Fibroblast of lung (primary cell): ENCODE measurements around the gene SH3PXD2A. TPM values are rescaled to one million over a fixed set of nuclear protein-coding genes. Genes with fewer than 3 reads are reported as not detected.

Source experiments
- DNase-seq, 2 donors: peaks; one replicate each; pipeline versions ENCODE4 v3.0.0 to v3.0.0-alpha.2; 2010; ENCODE audit warnings: low read depth in 2 of 2
- H2AFZ ChIP-seq: 2 replicates; pipeline ENCODE4 v1.5.1; 2012; ENCODE audit warnings: low read length, control low read depth, inconsistent platforms
- H3K27ac ChIP-seq: 2 replicates; pipeline ENCODE4 v1.5.1; 2011; ENCODE audit warnings: low read length, control low read depth; ENCODE audit not compliant: insufficient read depth
- H3K27me3 ChIP-seq: 2 replicates; pipeline ENCODE4 v1.5.1; 2011; ENCODE audit warnings: mild to moderate bottlenecking, low read length; ENCODE audit not compliant: control insufficient read depth, insufficient read depth
- H3K36me3 ChIP-seq: 2 replicates; pipeline ENCODE4 v1.5.1; 2011; ENCODE audit warnings: low read length; ENCODE audit not compliant: control insufficient read depth, insufficient read depth
- H3K4me1 ChIP-seq: 2 replicates; pipeline ENCODE4 v1.5.1; 2011; ENCODE audit warnings: low read length; ENCODE audit not compliant: control insufficient read depth, insufficient read depth; ENCODE audit errors: extremely low read depth
- H3K4me2 ChIP-seq: 2 replicates; pipeline ENCODE4 v1.5.1; 2011; ENCODE audit warnings: low read length, control low read depth; ENCODE audit not compliant: insufficient read depth; ENCODE audit errors: extremely low read depth
- H3K4me3 ChIP-seq, 4 experiments: fragments of 200-600 bp in 1 of 4; sonication (generic) in 1 of 4; replicated peaks in 1 of 4; 2 replicates each; pipeline ENCODE4 v1.5.1; 2011 to 2016; ENCODE audit warnings: low read length in 4 of 4, low read depth in 3 of 4, mild to moderate bottlenecking in 3 of 4, control low read depth in 2 of 4, inconsistent platforms in 1 of 4, mixed read lengths in 1 of 4; ENCODE audit not compliant: insufficient read depth in 1 of 4; ENCODE audit errors: control extremely low read depth in 1 of 4
- H3K79me2 ChIP-seq: 2 replicates; pipeline ENCODE4 v1.5.1; 2012; ENCODE audit warnings: mild to moderate bottlenecking, low read length, inconsistent platforms; ENCODE audit not compliant: control insufficient read depth, insufficient read depth
- H3K9ac ChIP-seq: 2 replicates; pipeline ENCODE4 v1.5.1; 2011; ENCODE audit warnings: mild to moderate bottlenecking, low read length, control low read depth; ENCODE audit not compliant: insufficient read depth
- H3K9me3 ChIP-seq: 2 replicates; pipeline ENCODE4 v1.5.1; 2012; ENCODE audit warnings: low read depth, low read length; ENCODE audit not compliant: control insufficient read depth, insufficient read depth
- H4K20me1 ChIP-seq: 2 replicates; pipeline ENCODE4 v1.5.1; 2011; ENCODE audit warnings: low read length; ENCODE audit not compliant: control insufficient read depth, insufficient read depth; ENCODE audit errors: extremely low read depth
- CTCF ChIP-seq, 2 donors: IDR thresholded peaks in 1 of 2; conservative IDR thresholded peaks in 1 of 2; 1 replicate in 1 of 2; 2 replicates in 1 of 2; pipeline ENCODE4 v1.5.1; 2011 to 2012; ENCODE audit warnings: low read length in 2 of 2, control low read depth in 1 of 2, inconsistent platforms in 1 of 2, low read depth in 1 of 2, mild to moderate bottlenecking in 1 of 2
- EZH2 ChIP-seq: IDR thresholded peaks from 2 replicates; pipeline ENCODE4 v1.5.1; 2012; ENCODE audit warnings: low read length, control low read depth, mild to moderate bottlenecking; ENCODE audit errors: missing control alignments
- polyA plus RNA-seq, 2 donors: library from polyadenylated mRNA; depleted of rRNA in 1 of 2; stranded (reverse) in 1 of 2; unstranded in 1 of 2; fragments of >200 nt; gene quantifications; 2 replicates each; pipeline ENCODE4 v1.2.1, GENCODE V29; 2011 to 2012; ENCODE audit warnings: missing spikeins in 1 of 2
- total RNA-seq: library from RNA; depleted of rRNA; stranded (reverse); fragments of >200 nt; gene quantifications from 2 replicates; pipeline ENCODE4 v1.2.1, GENCODE V29; 2014

Gene SH3PXD2A
- total and polyA plus RNA-seq, 2 donors (not counting 1 experiment from before 2014, with no cell fraction given) = 25.5 to 33.2 TPM

DNA sequence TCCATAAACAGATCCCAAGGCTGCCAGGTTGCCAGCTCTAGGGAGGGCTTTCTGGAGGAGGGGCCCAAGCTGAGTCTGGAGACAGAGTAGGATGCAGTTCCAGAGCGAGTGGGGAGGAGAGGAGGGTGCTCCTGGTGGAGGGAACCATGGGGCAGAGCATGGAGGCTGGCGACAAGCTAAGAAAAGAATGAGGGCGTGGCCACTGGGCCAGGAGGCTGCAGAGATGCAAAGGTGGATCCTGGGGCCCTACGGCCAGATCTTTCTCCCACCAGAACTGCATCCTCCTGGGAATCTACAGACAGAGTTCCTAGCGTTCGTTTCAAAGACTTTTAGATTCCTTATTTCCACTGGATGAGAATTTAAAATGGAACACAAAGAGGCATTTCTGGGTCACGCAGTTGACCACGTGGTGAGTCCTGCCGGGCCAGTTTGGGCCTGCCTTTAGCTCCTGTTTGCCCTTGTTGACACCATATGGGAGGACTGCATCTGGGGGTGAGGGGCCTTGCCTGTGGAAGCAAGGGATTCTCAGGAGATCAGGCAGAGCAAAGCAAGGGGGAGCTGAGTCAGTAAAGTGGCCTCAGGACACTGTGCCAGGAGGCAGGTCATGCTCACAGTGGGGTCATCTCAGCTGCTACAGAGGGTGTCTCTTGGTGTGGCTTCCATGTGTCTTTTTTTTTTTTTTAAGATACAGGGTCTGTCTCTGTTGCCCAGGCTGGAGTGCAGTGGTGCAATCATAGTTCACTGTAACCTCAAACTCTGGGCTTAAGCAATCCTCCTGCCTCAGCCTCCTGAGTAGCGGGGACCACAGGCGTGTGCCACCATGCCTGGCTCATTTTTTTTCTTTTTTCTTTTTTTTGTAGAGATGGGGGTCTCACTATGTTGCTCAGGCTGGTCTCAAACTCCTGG lies 137.8 kb downstream of the SH3PXD2A start:
- Histone ChIP-seq H3K4me3 (no peak overlapping the region), H3K9me3 (no peaks in the 10 kb centered on the region), H3K9ac (no peak overlapping the region), H3K27me3 (no peaks in the 10 kb centered on the region), H3K27ac (no peak overlapping the region), H3K36me3 (peaks cover 2% of the 10 kb centered on the region), H2AFZ (no peak overlapping the region), H4K20me1 (no peaks in the 10 kb centered on the region), H3K4me1 (peaks cover 17% of the 10 kb centered on the region), H3K4me2 (no peak overlapping the region), H3K79me2 (no peaks in the 10 kb centered on the region)
- no peak for DNase-seq
- TF ChIP-seq CTCF (conservative IDR thresholded peaks at IDR 0.05 in 1 of 2, IDR thresholded peaks at IDR 0.05 in 1 of 2; ENCODE audit: low read depth in 1 of 2, low read length in 2 of 2) (no peak), EZH2 (no peak)

- H3K79me2 ChIP-seq = no peaks in the 10 kb centered on the region
- H4K20me1 ChIP-seq = no peaks in the 10 kb centered on the region
- no peaks in the 10 kb centered on the region for H3K9me3 ChIP-seq
- no peak overlapping the region for H3K4me3 ChIP-seq
- H3K27me3 ChIP-seq = no peaks in the 10 kb centered on the region
- no peak overlapping the region for H2AFZ ChIP-seq
- H3K36me3 ChIP-seq = peaks cover 2% of the 10 kb centered on the region
- H3K4me1 ChIP-seq = peaks cover 17% of the 10 kb centered on the region
- peak in 1 of 2 donors; percentile 22 for DNase-seq
- H3K4me2 ChIP-seq = no peak overlapping the region
- no peak overlapping the region for H3K9ac ChIP-seq
- TF ChIP-seq EZH2 = no peak
- TF ChIP-seq CTCF (conservative IDR thresholded peaks at IDR 0.05 in 1 of 2, IDR thresholded peaks at IDR 0.05 in 1 of 2; ENCODE audit: low read depth in 1 of 2, low read length in 2 of 2) = no peak
- peak overlapping the region; percentile 63 for H3K27ac ChIP-seq
Measured at GRCh38 chr10:103716206-103717160, 138.9 kb downstream of the SH3PXD2A start.

GRCh38 chr10:103715430-103715829 lies 139.9 kb downstream of the SH3PXD2A start:
- Histone ChIP-seq H3K27ac (peak overlapping the region; percentile 63), H3K36me3 (peaks cover 2% of the 10 kb centered on the region), H3K27me3 (no peaks in the 10 kb centered on the region), H3K79me2 (no peaks in the 10 kb centered on the region), H3K9ac (no peak overlapping the region), H3K9me3 (no peaks in the 10 kb centered on the region), H2AFZ (no peak overlapping the region), H3K4me2 (no peak overlapping the region), H3K4me1 (peaks cover 17% of the 10 kb centered on the region), H3K4me3 (no peak overlapping the region), H4K20me1 (no peaks in the 10 kb centered on the region)
- TF ChIP-seq EZH2 = no peak
- no peak for TF ChIP-seq CTCF (conservative IDR thresholded peaks at IDR 0.05 in 1 of 2, IDR thresholded peaks at IDR 0.05 in 1 of 2; ENCODE audit: low read depth in 1 of 2, low read length in 2 of 2)
- peak; percentile 75 to 94 for DNase-seq
